Transverse colon (tissue), 4 donors: ENCODE measurements around the gene POLR2I.

Experiments used
- EP300 ChIP-seq: sonication (generic); formaldehyde crosslinking; IDR thresholded peaks from one replicate; pipeline ENCODE4 v1.6.1; 2017; ENCODE audit warnings: antibody characterized with exemption, low read depth
- POLR2A ChIP-seq: fragments of 450-650 bp; IDR thresholded peaks from one replicate; pipeline ENCODE4 v1.6.1; 2016; ENCODE audit warnings: antibody characterized with exemption, mild to moderate bottlenecking, moderate library complexity
- POLR2AphosphoS5 ChIP-seq, 3 donors: sonication (generic); formaldehyde crosslinking; IDR thresholded peaks; one replicate each; pipeline ENCODE4 v1.6.1; 2016; ENCODE audit warnings: antibody characterized with exemption in 3 of 3
- TF ChIP-seq, protein P1 (sequence below), 5 experiments: fragments of 200-600 bp in 3 of 5; fragments of 450-650 bp in 2 of 5; sonication (generic) in 3 of 5; IDR thresholded peaks; 1 replicate in 2 of 5; 2 replicates in 3 of 5; pipeline ENCODE4 v1.5.1; 2016 to 2017; ENCODE audit warnings: antibody characterized with exemption in 5 of 5, inconsistent platforms in 3 of 5, mild to moderate bottlenecking in 2 of 5, moderate library complexity in 1 of 5

DNA sequence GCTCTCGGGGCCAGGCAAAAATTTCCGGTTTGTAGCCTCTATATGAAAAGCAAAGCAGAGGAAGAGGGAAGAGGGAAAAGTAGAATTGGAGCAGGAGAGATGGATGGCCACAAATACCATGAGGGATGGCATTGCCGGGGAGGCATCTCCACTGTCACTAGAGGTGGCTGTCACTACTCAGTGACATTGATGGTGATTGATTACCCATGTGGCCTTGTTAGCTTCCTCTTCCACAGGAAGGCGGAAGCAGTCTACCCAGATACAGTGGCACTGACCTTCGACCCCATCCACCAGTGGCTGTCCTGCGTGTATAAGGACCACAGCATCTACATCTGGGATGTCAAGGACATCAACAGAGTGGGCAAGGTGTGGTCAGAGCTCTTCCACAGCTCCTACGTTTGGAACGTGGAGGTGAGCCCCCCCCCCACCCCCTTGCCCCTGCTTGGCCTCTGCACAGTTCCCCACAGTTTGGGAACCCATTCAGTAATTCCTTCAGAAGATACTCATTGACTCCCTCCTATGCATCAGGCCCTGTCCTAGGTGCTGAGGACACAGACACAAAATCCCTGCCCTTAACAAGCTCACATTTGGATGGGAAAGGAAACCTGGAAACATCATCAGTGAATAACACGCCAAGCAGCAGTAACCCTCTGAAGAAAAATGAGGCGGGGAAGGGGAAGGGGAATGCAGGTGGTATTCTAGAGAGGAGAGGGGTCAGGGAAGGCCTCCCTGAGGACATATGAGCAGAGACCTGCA is 41.4 kb downstream of the POLR2I start:
- TF ChIP-seq, protein P1, sequence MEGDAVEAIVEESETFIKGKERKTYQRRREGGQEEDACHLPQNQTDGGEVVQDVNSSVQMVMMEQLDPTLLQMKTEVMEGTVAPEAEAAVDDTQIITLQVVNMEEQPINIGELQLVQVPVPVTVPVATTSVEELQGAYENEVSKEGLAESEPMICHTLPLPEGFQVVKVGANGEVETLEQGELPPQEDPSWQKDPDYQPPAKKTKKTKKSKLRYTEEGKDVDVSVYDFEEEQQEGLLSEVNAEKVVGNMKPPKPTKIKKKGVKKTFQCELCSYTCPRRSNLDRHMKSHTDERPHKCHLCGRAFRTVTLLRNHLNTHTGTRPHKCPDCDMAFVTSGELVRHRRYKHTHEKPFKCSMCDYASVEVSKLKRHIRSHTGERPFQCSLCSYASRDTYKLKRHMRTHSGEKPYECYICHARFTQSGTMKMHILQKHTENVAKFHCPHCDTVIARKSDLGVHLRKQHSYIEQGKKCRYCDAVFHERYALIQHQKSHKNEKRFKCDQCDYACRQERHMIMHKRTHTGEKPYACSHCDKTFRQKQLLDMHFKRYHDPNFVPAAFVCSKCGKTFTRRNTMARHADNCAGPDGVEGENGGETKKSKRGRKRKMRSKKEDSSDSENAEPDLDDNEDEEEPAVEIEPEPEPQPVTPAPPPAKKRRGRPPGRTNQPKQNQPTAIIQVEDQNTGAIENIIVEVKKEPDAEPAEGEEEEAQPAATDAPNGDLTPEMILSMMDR (IDR thresholded peaks at IDR 0.05): no peak
- no peak for TF ChIP-seq POLR2A
- no peak for TF ChIP-seq POLR2AphosphoS5 (IDR thresholded peaks at IDR 0.05)
- no peak for TF ChIP-seq EP300
